Right lobe of liver (tissue), 4 donors: ENCODE data around the gene SCAP.

ENCODE experiments used
- POLR2A ChIP-seq: fragments of 450-650 bp; IDR thresholded peaks from one replicate; pipeline ENCODE4 v1.6.1; 2017; ENCODE audit warnings: antibody characterized with exemption, mild to moderate bottlenecking
- TF ChIP-seq, protein P1 (sequence below), 4 donors: fragments of 200-600 bp in 3 of 4; fragments of 450-650 bp in 1 of 4; IDR thresholded peaks; one replicate each; pipeline versions ENCODE4 v1.5.1 to v1.8.0; 2016 to 2022; ENCODE audit warnings: antibody characterized with exemption in 4 of 4, mild to moderate bottlenecking in 2 of 4
- donor health status: DM: no; HTN: no; CAD: no.
- donor health status: DM: no; HTN: no; CAD: no.
- donor health status: DM: no; HTN: yes; CAD: no.

DNA sequence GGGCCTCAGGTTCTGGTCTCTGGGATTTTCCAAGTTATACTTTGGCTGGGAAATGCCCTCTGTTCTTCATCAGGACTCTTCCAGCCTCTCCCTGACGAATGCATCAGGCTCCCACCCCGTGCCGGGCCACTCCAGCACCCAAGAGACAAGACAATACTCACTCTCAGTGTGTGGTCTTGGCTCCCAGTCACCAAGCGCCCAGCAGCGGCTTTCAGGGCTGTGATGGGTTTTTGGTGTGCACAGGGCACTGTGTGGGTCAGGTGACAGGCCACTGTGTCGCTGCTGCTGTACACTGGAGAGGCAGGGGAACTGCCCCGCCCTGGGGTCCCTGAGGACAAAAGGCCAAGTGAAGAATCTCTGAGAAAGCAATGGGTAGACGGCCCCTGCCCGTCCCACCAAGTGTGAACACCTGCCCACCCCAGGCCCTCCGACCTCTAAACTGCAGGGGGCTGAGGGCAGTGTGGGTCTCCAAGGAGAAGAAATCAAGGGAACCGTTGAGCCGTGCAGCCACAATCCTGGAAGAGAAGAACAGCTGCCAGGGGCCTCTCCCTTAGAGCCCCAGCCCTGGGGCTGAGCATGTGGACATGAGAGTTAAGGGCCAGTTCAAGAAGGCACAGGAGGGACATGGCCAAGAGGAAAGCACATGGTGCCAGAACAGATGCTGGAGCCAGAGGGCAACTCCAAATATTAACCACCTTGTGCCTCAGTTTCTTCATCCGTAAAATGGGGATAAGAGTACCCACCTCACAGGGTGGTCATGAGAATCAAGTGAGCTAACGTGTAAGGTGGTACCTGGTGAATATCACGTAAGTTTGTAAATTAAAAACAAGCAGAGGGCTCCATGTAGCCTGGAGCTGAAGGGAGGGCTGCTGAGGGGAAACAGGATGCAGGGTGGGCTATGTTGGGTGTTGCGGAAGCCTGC is 60.8 kb downstream of the SCAP start:
- TF ChIP-seq, protein P1, sequence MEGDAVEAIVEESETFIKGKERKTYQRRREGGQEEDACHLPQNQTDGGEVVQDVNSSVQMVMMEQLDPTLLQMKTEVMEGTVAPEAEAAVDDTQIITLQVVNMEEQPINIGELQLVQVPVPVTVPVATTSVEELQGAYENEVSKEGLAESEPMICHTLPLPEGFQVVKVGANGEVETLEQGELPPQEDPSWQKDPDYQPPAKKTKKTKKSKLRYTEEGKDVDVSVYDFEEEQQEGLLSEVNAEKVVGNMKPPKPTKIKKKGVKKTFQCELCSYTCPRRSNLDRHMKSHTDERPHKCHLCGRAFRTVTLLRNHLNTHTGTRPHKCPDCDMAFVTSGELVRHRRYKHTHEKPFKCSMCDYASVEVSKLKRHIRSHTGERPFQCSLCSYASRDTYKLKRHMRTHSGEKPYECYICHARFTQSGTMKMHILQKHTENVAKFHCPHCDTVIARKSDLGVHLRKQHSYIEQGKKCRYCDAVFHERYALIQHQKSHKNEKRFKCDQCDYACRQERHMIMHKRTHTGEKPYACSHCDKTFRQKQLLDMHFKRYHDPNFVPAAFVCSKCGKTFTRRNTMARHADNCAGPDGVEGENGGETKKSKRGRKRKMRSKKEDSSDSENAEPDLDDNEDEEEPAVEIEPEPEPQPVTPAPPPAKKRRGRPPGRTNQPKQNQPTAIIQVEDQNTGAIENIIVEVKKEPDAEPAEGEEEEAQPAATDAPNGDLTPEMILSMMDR (IDR thresholded peaks at IDR 0.05) = no peak
- no peak for TF ChIP-seq POLR2A
